NCI-H2196 (cell line): ENCODE measurements around the gene SERPINB3.
"Not testable (repeated sequence)": the region's sequence is repeated elsewhere in the genome, so short reads cannot be mapped to it uniquely, and the experiment has no call there.

Source experiments
- DNase-seq: peaks from one replicate; lab custom pipeline; 2025; ENCODE audit not compliant: unreplicated experiment; lab: John Stamatoyannopoulos, UW

Gene SERPINB3

DNA sequence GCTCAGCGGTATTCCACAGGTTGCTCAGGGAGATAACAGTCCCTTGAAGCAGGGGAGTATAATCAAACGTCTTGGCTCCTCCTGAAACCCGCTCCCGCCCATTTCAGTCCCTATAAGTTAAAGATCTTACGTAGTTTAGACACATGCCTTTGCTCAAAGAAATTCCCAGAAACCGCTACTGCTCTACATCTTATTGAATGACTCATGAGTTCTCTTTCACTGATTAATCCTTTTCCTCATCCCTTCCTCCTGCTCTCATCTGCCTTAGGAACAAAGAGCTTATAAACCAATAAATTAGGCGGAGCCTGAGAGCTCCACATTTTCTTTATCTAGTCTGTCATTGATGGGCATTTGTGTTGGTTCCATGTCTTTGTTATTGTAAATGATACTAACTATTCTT is 13.5 kb downstream of the SERPINB3 start:
- DNase-seq = no peak

DNA sequence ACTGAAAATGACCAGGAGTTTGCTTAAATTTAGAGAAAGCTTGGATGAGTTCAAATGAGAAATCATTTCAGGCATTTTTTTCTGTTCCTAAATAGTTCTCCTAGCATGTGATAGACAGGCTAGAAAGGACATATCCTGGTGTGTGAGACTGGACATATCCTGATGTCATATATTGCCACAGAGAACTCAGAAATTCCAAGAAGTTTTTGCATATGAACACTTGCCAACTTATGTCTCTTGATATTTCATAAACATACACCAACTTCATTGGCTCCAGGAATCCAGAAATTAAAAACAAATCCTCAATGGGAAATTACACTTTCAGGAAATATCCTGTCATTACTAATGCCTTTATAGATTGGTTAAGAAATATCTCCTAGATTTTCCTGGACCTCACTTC is 14.8 kb downstream of the SERPINB3 start:
- no peak for DNase-seq

DNA sequence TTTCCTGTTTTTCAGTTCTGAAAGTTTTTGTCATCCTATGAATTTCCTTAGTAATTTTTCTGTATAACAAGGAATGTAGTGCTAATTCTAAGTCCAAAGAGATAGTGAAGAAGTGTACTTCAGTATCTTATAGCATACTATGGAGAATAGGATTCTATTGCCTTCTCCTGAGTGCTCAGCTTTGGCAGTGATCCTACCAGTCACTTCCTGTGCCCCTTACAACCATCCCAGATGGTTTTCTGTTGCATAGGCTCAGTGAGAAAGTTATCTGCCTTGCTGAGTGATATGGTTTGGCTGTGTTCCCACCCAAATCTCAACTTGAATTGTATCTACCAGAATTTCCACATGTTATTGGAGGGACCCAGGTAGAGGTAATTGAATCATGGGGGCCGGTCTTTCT is 17.0 kb downstream of the SERPINB3 start:
- not testable (repeated sequence) for DNase-seq

DNA sequence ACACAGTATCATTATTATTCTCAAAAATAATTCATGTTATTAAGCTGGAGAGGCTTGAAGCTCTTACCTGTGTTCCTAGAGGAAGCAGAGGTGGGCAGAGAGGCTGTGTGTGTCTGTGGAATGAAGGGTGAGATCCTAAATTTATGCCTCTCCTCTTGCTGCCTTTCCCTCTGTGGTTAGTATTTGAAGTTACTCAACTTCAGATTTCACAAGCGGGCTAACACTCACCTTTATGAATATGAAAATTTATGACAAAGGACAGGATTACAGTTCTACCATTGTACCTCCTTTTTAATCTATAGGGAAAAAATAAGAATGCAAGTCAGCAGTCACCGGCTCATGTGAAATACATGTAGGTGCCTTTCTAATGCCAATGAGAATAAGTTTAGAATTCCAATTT is 17.6 kb downstream of the SERPINB3 start, which contains the start of gene SERPINB4:
Gene SERPINB4, minus strand, starts transcription at position 115 of the 400 bp plus-strand sequence. CDS start 679 bp downstream, outside the sequence.
- DNase-seq = not testable (repeated sequence)

DNA sequence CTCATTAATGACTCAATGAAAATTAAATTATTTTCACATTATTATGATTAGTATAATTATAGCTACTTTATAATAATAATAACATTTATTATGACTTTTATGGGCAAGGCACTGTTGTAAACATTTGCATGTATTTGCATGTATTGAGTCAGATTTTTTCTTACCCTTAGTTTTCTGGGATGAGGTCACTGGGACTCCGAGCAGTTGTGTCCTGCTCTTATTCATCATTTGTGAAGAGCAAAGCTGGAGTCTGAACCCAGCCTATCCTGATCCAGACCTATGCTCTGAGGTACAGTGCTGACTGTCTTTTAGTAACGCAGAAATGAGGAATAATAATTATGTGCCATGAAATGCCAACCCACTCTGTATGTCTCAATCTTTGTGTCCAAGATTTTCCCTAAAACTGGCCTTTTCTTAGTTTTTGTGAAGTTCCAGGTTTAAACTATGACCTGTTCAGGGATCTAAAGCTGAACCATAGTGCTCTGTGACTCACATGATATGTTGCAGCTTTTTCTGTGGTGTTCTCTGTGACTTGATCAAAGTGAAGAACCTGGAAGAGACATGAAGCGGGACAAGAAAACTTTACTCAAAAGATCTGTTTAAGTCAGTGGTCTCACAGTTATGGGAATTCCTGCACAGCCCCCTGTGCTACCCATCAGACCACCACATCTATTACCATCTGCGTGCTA is 18.9 kb downstream of the SERPINB3 start:
- DNase-seq = not testable (repeated sequence)

DNA sequence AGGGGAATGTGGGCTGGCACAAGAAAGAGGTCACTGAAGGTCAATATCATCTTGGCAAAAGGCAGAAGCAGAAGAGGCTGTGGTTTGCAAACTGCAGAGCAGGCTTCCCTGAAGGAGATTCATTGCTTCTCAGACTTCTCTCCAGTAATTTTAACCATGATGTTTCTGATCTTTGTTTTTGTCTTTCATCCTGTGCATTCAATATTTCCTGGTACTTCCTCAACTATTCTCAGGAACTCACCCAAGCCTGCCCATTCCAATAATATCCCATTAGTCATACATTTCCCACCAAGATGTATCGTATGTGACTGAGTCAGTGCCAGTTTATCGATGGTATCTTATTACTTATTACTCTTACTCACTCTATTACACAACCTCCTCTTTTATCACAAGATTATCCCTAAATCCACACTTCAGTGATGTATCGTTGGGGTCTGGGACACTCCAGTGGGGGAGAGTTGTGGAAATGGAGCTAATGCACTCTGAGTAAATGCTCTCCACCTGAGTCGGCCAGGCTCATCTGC is 20.5 kb downstream of the SERPINB3 start:
- DNase-seq = not testable (repeated sequence)

DNA sequence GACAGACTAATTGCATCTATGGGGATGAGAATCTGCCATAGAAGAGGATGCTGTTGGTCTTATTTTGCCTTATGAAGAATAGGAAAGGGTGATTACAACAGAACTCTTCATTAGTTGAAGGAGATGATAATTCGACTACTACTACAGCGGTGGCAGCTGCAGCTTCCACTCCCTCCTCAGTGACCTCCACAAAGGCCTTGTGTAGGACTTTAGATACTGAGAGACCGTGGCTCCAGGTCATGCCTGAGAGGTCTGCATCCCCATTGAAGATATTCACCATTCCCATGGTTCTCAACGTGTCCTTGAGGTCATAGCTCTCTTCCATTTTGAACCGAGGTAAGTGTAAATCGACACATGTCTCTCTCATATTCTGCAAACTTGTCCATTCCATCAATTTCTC is 24.0 kb downstream of the SERPINB3 start:
- no peak for DNase-seq

DNA sequence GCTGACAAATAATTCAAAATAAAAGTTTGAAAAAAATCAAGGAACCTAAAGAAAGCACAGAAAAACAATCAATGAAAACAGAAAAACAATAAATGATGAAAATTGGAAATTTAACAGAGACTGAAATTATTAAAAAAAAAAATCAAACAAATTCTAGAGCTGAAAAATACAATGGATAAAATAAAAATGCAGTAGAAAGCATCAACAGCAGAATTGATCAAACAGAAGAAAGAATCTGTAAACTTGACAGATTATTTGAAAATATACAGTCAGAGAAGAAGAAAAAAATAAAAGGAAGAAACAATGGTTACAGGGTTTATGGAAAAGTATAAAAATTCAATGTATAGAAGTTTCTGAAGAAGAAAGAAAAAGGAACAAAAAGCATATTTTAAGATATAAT is 33.9 kb downstream of the SERPINB3 start:
- no peak for DNase-seq

DNA sequence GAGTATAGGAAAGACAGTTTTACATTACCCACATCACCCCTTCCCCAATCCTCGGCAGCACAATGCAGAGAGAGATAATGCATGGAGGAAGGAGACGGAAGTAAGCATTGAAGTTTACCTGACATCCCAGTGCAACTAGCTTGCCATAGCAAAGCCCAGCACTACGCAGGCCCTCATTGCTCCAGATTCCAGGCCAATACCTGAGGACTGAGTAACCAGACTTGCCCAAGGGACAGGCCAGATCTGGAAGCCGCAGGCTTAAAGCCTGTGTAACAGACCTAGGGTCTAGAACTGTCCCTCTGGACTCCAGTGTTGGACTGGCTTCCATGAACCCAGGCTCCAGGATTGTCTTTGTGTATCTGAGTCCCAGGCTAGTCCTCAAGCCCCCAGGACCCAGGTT is 35.3 kb downstream of the SERPINB3 start:
- no peak for DNase-seq

DNA sequence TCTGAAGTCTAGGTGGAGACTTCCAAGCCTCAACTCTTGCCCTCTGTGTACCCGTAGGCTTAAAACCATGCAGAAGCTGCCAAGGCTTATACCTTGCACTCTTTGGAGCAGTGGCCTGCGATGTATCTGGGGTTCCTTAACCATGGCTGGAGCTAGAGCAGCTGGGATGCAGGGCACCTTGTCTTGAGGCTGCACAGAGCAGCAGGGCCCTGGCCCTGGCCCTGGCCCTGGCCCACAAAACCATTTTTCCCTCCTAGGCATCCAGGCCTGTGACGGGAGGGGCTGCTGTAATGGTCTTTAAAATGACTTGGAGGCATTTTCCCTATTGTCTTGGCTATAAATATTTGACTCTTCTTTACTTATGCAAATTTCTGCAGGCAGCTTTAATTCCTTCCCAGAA is 36.8 kb downstream of the SERPINB3 start:
- no peak for DNase-seq

DNA sequence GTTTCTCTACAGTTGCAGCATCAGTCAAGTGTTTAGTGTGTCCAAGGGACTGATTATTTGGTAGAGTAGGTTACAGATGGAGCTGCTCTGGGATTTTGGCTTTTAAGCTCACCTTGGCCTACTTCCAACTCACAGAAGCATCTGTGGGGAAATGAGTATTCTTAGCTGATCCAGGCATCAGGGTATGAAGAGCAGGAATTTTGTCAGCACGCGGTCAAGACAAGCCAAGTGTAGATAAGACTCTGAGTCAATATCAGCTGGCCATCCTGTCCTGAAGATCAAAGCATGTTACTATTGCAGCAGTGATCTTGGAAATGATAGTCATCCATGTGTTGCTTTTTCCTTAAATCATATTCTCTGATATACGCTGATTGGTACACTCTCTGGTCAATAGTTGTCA is 42.0 kb downstream of the SERPINB3 start:
- DNase-seq = no peak

DNA sequence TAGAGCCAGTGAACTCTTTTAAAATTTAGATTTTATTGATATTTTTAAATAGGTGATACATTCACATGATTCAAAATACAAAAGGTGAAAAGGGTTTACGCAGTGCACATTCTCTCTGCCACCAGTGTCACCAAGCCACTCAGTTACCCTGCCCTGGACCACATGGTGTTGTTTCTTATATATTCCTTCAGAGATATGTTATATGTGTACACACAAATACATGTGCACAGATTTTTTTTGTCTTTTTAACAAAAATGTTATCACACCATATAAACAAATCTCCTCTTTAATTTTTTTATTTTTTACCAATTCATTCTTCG is 43.8 kb downstream of the SERPINB3 start:
- DNase-seq = no peak

DNA sequence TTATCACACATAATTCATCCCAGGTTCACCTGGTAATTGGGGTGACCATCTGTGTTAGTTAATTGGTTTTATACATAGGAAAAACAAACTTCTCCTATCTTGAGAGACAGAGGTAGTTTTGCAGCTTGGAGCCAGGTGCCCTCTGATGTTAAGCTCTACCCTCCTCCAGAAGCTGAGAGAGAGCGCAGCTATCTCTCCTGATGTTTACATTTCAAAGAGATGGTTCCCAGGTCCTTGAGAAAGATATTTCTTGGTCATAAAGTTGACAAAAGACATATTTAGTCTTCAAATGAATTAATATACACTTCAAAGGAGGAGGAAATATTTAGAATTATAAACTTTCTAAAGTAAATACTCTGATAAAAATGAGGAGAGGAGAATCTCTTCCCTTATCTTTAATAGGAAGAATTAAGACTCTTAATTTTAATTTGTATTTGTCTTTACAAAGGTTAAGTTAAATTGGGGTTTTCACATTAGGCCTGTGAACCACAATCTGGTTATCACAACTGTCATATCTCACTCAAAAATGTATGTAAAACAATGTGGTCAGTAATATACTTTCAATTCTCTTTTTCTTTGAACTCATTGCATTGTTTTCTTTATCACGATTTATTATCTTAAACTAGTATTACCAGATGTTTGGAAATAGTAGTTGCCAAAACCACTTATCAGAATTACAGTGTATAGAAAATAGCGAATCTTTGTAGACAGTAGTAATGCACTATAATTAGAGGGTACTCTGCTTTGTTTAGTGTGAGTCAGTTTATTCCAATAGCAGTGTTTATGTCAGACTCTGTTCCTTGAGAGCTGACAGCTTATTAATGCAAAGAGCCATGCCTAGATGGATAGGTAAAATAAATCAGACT is 44.4 kb downstream of the SERPINB3 start:
- no peak for DNase-seq

DNA sequence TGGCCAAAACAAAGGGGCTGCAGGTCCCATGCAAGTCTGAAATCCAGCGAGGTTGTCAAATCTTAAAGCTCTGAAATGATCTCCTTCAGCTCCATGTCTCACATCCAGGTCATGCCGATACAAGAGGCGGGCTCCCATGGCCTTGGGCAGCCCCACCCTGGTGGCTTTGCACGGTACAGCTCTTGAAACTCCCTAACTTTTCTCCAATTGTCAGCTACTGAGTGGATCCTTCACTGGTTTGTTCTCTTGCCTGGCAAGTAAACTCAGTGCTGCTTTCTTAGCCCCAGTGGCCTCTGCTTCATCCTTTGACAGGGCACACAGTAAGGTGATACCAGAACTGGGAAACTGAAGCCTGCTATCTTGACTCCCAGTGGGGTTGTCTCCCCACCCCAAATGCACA is 48.3 kb downstream of the SERPINB3 start:
- DNase-seq = no peak

DNA sequence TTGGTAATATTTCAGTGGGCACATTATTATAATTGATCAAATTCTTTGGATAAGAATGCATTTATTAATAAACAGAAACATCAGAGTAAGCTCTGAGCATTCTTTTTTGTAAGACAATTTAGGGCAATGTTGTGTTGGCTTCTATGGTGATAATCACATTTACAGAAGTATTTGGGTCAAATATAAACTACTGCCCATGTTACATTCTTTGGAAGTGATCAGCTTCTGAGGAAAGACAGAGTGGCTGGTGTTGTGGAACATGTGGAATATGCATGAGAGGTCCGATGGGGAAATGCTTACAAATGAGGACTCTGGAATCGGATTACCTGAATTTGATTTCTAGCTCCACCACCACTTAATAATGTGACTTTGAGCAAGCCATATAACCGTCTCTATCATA is 55.2 kb downstream of the SERPINB3 start:
- no peak for DNase-seq
